GM12865 (cell line): ENCODE results near the gene ITGA7.

Experiments used
- DNase-seq: peaks from one replicate; pipeline ENCODE4 v3.0.0; 2010; ENCODE audit warnings: low read depth
- H3K4me3 ChIP-seq: 2 replicates; pipeline ENCODE4 v1.5.1; 2011; ENCODE audit warnings: mild to moderate bottlenecking, low read depth, low read length, control low read depth
- CTCF ChIP-seq: IDR thresholded peaks from 2 replicates; pipeline ENCODE4 v1.5.1; 2011; ENCODE audit warnings: low read length, control low read depth, low read depth, inconsistent platforms; ENCODE audit not compliant: insufficient read depth; ENCODE audit errors: missing control alignments

Gene ITGA7

DNA sequence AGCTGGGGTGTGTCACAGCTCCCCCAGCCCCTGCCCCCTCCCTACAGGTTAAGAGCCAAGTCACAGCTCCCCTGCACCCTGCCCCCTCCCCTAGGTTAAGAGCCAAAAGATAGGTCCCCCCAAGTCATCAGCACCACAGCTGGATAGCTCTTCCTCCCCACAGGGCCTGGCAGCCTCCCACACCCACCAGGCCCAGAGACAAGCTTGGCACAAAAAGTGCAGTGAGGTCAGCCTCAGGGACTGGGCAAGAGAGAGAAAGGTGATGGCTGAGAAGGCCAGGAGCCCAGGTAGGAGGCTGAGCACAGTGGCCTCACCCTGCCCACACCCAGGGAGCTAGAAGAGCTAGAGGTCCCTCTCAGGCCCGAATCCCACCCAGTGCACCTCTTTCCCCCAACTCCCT, 8.7 kb downstream of the ITGA7 start:
- TF ChIP-seq CTCF, result no peak
- H3K4me3 ChIP-seq, result no peak overlapping the region
- no peak for DNase-seq

DNA sequence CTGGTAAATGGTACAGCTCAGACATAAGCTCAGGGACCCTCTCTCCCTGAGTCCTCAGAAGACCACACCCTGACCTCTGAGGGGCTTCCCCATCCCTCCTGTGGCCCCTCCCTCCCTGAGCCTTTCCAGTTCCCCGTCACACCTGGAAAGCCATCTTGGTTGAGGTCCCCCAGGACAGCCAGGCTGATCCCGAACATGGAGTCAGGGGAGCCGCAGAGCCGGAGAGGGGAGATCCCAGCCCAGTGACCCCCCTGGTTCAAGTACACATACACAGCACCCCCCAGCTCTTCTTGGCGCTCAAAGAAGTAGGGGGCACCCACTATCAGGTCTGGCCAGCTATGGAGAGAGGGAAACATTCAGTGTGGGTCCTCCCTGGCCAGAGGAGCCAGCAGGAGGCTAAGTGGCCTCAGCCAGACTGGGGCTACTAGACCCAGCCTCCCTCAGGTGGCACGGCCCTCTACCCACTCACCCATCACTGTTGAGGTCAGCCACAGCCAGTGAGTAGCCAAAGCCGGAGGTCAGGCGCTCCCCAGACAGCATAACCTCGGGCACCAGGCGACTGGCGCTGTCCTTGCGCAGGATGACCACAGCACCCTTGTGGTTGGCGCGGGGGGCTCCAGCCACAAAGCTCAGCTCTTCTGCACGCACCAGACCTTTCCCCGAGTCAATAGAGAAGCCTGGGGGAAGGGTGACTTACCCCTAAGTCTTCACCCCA, 9.3 kb downstream of the ITGA7 start:
- no peak for DNase-seq
- no peak overlapping the region for H3K4me3 ChIP-seq
- TF ChIP-seq CTCF, result no peak

DNA sequence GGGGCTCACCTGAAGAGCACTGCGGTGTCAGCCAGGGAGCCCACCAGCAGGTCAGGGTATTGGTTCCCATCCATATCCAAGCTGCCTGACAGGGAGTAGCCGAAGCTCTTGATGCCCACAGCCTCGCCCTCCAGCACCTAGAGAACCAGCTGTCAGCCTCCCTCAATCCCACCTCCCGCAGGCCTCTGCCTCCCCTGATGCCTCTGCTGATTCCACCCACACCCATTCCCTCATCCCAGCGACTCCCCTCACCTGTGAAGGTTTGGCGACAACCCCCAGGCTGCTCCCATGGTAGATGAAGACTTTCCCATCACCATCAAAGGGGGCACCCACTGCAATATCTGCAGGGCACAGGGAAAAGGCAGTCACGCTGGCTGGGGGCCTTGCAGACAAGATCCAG, 10.0 kb downstream of the ITGA7 start:
- DNase-seq, result no peak
- TF ChIP-seq CTCF, result no peak
- H3K4me3 ChIP-seq, result no peak overlapping the region

GRCh38 chr12:55696796-55697462, 10.8 kb downstream of the ITGA7 start:
- no peak for DNase-seq
- no peak for TF ChIP-seq CTCF
- H3K4me3 ChIP-seq, result no peak overlapping the region

DNA sequence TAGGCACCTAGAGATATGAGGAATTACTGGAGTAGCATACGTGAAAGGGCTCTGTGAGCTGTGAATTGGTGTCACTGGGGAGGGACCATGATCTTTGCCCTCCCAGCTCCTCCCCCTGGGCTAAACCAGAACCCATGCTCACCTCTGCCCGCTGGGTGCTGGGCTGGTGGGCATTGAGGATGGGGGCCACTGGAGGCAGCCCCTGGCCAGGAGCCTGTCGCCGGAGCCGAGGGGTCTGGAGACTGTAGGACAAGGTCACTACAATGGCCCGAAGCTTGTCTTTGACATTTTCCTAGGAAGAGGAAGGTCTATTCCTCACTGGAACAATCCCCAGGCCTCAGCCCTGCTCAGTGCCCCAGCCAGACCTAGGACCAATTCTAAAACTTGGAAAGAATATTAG, 11.6 kb downstream of the ITGA7 start:
- no peak overlapping the region for H3K4me3 ChIP-seq
- no peak for DNase-seq
- no peak for TF ChIP-seq CTCF

GRCh38 chr12:55695349-55695748, 12.4 kb downstream of the ITGA7 start:
- no peak overlapping the region for H3K4me3 ChIP-seq
- DNase-seq, result no peak

More at GRCh38 chr12:55695349-55695748, 12.4 kb downstream of the ITGA7 start:
- no peak for TF ChIP-seq CTCF
